Activated CD4-positive, CD25-positive, alpha-beta regulatory T cell treated with anti-CD3 and anti-CD28 coated beads, Interleukin-2, amount 50 U/mL, for 16 hours (primary cell): ENCODE results near the gene TKTL2.
"Not testable (repeated sequence)": the region's sequence is repeated elsewhere in the genome, so short reads cannot be mapped to it uniquely, and the experiment has no call there.

Experiments
- DNase-seq: peaks from one replicate; pipeline ENCODE4 v3.0.0-alpha.2; 2020; ENCODE audit warnings: low read depth, low spot score

The TKTL2 gene

DNA sequence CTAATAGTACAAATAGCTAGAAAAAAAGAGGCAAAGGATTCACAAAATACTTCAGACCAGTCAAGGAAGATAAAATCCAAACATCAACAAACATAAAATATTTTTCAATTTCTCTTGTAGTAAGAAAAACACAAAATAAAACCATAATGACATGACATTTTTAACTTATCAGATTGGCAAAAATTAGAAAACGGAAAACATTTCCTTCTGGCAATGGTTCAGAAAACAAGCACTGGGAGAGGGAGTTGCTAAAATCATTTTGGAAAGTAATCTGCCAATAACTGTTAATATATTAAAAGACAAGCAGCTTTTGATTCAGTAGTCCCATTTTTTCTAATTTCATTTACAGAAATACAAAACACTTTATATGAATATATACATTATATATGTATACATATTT, 26.1 kb downstream of the TKTL2 start:
- no peak for DNase-seq

DNA sequence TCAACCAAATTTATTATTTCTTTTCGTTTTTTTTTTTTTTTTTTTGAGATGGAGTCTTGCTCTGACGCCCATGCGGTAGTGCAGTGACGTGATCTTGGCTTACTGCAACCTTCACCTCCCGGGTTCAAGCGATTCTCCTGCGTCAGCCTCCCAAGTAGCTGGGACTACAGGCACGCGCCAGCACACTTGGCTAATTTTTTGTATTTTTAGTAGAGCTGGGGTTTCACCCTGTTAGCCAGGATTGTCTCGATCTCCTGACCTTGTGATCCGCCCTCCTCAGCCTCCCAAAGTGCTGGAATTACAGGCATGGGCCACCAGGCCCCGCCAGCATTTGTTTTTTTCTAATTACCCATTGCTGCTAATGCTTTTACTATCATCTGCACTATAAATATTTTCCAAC, 26.5 kb downstream of the TKTL2 start:
- not testable (repeated sequence) for DNase-seq

DNA sequence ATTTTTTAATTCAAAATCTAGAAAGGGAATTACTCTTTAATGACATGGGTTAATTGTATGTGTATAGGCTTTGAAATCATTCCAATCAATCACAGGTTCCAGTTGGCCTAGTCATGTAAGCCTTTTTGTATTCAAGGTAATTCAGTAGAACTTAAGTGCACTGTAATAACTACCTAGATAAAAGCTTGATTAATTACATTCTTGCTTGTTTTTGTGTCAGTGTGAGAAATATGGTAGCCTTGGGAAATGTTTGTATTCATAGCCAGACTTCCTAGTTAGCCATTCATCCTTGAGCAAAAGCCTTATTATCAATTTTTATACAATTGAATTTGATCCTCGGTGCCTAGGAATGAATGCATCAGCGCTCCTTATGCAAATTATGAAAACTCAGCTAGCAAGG, 33.5 kb downstream of the TKTL2 start:
- DNase-seq: no peak
